Measurements from ENCODE around the gene HAGHL.
A peak's percentile ranks its signal among the peaks of the same experiment; 100 is the strongest.

Gene HAGHL

DNA sequence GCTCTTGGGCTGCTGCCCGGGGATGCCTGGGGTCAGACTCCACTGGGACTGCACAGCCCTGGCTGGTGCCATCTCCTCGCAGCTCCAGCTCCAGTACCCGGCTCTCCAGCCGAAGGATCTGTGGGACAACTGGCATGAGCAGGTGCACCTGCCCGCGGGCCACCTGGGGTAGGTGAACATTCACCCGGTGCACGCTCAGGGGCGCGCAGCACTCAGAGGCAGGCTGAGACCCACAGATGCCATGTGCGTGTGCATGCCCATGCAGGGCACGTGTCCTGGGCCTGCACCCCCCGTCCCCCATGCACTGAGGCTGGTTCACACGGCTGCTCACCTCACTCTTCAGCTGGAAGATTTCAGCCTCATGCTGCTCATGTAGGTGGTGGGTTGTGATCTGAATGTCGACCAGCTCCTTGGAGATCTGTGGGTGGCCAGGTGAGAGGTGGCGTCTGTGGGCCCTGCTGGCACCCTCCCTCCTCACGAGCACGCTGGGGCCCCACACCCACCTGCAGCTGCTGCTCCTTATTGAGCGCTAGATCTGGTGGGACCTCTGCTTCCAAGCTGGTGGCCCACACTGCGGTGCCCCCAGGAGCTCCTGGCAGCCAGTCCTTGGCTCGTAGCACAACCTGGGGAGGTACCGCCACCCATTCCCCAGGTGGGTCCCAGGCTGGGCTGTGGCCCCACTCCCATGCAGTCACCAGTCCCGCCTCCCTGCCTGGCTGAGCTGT lies 1.3 kb upstream of the HAGHL start:
- 91% methylated on average over 22 of the region's 23 CpGs for WGBS
- H3K9ac ChIP-seq (ENCODE audit: low read depth, low read length): no peak overlapping the region
- H3K27ac ChIP-seq (ENCODE audit: low read depth, low read length): no peak overlapping the region
- H3K9me3 ChIP-seq (ENCODE audit: insufficient read depth, low read depth, low read length): no peaks in the 10 kb centered on the region
- no peak overlapping the region for H3K4me3 ChIP-seq (ENCODE audit: low read length)
- H3K27me3 ChIP-seq (ENCODE audit: insufficient read depth, low read length): peaks cover 24% of the 10 kb centered on the region
- H3K4me1 ChIP-seq (ENCODE audit: insufficient read depth, low read length): no peaks in the 10 kb centered on the region; the same call in 1 of the 2 replicates
- peaks cover 5% of the 10 kb centered on the region; the same call in 1 of the 2 replicates for H3K36me3 ChIP-seq (ENCODE audit: insufficient read depth, low read length)

DNA sequence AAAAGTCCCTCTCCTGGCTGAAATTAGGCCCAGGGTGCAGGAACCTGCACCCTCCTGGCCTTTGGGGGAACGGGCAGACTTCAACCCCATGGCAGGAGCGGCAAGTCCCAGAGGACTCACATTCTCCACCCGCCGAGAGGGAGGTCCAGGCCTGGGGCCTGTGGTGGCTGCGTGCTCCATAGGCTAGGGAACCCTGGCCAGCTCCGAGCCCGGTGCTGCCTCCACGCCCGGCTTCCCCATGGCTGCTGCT lies 793 bp upstream of the HAGHL start:
- Histone ChIP-seq H3K9ac (ENCODE audit: low read depth, low read length) (peak overlapping the region; percentile 60; the same call in 1 of the 2 replicates), H3K36me3 (ENCODE audit: insufficient read depth, low read length) (peaks cover 5% of the 10 kb centered on the region; the same call in 1 of the 2 replicates), H3K9me3 (ENCODE audit: insufficient read depth, low read depth, low read length) (no peaks in the 10 kb centered on the region), H3K27me3 (ENCODE audit: insufficient read depth, low read length) (peaks cover 24% of the 10 kb centered on the region), H3K27ac (ENCODE audit: low read depth, low read length) (no peak overlapping the region; the same call in 1 of the 2 replicates), H3K4me3 (ENCODE audit: low read length) (peak overlapping the region; percentile 63), H3K4me1 (ENCODE audit: insufficient read depth, low read length) (no peaks in the 10 kb centered on the region; the same call in 1 of the 2 replicates)
- 39% methylated on average over 9 of the region's 9 CpGs for whole genome bisulfite sequencing

DNA sequence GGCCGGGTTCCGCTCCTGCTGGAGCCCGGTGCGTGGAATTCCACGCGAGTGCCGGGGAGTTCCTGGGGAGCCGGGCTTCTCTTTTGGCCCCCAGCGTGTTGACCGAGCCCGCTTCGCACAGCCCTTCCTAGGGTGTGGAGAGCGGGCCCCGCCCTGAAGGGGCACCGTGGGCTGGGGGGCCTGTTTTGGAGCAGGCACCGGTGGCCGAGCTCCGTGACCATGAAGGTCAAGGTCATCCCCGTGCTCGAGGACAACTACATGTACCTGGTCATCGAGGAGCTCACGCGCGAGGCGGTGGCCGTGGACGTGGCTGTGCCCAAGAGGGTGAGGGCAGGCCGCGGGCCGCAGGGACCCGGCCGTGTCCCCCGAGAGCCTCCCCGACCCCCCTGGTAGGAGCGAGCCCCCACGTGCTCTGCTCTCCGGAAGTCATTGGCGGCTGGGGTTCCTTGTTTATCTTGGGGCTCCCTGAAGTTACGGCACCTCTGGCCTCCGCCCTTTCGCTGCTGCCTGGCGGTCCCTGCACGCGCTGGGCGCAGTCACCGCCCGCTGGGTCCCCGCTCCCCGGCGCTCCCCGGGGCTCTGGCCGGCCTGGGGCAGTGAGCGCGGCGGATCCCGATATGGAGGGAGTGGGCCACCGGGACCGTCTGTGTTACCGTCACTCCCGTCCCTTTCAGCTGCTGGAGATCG lies 528 bp downstream of the HAGHL start:
- H3K27me3 ChIP-seq (ENCODE audit: insufficient read depth, low read length): peaks cover 24% of the 10 kb centered on the region
- no peaks in the 10 kb centered on the region; the same call in 1 of the 2 replicates for H3K4me1 ChIP-seq (ENCODE audit: insufficient read depth, low read length)
- H3K36me3 ChIP-seq (ENCODE audit: insufficient read depth, low read length): peaks cover 7% of the 10 kb centered on the region; the same call in 1 of the 2 replicates
- 2% methylated on average over 61 of the region's 61 CpGs for WGBS
- no peak overlapping the region for H3K27ac ChIP-seq (ENCODE audit: low read depth, low read length)
- peak overlapping the region; percentile 42 for H3K9ac ChIP-seq (ENCODE audit: low read depth, low read length)
- H3K4me3 ChIP-seq (ENCODE audit: low read length): peak overlapping the region; percentile 64
- no peaks in the 10 kb centered on the region for H3K9me3 ChIP-seq (ENCODE audit: insufficient read depth, low read depth, low read length)

DNA sequence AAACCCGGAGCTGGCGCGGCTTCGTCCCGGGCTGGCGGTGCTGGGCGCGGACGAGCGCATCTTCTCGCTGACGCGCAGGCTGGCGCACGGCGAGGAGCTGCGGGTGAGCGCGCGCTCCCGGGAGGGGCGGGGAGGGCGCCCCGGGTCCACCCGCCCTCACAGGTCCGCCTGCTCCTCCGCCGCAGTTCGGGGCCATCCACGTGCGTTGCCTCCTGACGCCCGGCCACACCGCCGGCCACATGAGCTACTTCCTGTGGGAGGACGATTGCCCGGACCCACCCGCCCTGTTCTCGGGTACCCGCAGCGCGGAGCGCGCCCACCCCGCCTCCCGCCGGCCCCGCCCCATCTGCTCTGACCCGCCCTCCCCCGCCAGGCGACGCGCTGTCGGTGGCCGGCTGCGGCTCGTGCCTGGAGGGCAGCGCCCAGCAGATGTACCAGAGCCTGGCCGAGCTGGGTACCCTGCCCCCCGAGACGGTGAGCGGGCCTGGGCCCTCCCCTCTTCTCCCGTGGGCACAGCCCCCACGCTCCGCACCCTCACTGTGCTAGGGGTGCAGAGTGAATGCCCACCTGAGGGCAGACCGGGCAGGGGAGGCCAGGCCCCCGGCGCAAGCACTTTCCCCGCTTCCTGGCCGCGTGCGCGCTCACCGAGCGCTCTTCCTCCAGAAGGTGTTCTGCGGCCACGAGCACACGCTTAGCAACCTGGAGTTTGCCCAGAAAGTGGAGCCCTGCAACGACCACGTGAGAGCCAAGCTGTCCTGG lies 1.4 kb downstream of the HAGHL start:
- Histone ChIP-seq H3K27ac (ENCODE audit: low read depth, low read length) (no peak overlapping the region), H3K4me1 (ENCODE audit: insufficient read depth, low read length) (no peaks in the 10 kb centered on the region; the same call in 1 of the 2 replicates), H3K9me3 (ENCODE audit: insufficient read depth, low read depth, low read length) (no peaks in the 10 kb centered on the region), H3K36me3 (ENCODE audit: insufficient read depth, low read length) (peaks cover 7% of the 10 kb centered on the region), H3K4me3 (ENCODE audit: low read length) (peak overlapping the region; percentile 64), H3K27me3 (ENCODE audit: insufficient read depth, low read length) (peaks cover 24% of the 10 kb centered on the region), H3K9ac (ENCODE audit: low read depth, low read length) (peak overlapping the region; percentile 69)
- 1% methylated on average over 76 of the region's 80 CpGs for WGBS

DNA sequence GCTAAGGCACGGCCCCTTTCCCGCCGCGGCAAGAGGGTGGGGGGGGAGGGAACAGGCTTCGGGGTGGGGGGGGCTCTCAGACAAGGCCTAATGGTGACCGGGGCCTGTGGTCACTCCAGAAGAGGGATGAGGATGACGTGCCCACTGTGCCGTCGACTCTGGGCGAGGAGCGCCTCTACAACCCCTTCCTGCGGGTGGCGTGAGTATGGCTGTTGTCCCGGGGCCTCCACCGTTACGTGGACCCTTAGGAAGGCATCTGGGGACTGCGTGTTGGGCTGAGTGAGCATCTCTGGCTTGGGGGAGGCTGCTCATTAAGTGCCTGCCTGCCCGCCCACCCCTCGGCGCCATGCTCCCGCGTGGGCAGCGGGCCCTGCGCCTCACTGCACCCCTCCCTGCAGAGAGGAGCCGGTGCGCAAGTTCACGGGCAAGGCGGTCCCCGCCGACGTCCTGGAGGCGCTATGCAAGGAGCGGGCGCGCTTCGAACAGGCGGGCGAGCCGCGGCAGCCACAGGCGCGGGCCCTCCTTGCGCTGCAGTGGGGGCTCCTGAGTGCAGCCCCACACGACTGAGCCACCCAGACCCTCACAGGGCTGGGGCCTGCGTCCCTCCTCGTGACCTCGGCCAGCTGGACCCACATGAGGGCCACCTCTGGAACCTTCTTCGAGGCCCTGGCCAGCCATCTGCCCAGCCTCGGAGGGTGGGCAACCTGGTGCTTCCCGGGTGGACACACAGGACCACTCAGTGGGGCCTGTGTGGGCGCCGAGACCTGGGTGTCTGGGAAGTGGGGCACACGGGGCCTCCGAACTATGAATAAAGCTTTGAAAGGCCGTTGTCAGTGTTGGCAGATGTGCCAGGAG lies 2.2 kb downstream of the HAGHL start:
- WGBS: 75% methylated on average over 55 of the region's 55 CpGs
- Histone ChIP-seq H3K27ac (ENCODE audit: low read depth, low read length) (no peak overlapping the region), H3K27me3 (ENCODE audit: insufficient read depth, low read length) (peaks cover 24% of the 10 kb centered on the region), H3K9ac (ENCODE audit: low read depth, low read length) (peak overlapping the region; percentile 69; the same call in 1 of the 2 replicates), H3K4me1 (ENCODE audit: insufficient read depth, low read length) (no peaks in the 10 kb centered on the region; the same call in 1 of the 2 replicates), H3K4me3 (ENCODE audit: low read length) (peak overlapping the region; percentile 64), H3K36me3 (ENCODE audit: insufficient read depth, low read length) (peaks cover 12% of the 10 kb centered on the region), H3K9me3 (ENCODE audit: insufficient read depth, low read depth, low read length) (no peaks in the 10 kb centered on the region)

DNA sequence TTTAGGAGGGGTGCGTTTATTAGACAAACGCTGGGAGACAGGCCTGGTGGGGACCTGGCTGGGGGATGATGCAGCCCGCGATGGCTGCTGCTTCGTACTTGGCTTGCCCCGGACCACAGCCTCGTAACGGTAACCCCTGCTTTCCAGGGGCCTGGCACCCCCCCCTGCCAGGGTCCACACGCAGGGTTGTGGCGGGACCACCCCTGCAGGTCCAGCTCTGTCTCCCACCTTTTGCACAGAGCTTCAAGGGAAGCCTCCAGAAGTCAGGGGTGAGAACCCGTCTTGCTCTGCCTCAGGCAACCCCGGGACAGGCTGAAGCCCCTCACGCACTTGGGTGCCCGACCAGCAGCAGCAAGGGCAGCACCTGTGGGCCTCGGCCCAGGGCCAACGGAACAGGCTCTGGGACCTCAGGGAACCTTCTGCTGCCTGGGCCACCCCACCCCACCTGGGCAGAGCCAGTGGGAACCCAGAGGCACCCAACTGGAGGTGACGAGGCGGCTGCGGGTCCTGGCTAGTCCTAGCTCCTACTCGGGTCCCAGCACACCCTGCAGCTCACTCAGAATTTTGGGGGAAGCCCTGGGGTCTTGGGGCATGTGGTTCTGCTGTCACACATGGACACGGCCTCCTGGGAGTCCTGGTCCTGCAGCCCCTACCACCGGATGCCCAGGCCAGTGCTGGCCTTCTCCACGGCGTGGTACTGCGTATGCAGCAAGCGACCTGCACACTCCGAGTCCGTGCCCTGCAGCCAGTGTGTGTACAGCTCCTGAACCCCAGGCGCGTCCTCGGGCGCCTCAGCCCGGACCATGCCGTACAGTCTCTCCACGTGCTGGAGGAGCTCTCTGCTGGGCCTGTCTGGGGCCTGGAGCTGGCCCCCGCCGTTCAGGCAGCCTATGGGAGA lies 3.1 kb downstream of the HAGHL start:
- H3K27me3 ChIP-seq (ENCODE audit: insufficient read depth, low read length): peaks cover 24% of the 10 kb centered on the region
- no peak overlapping the region for H3K27ac ChIP-seq (ENCODE audit: low read depth, low read length)
- H3K9ac ChIP-seq (ENCODE audit: low read depth, low read length): no peak overlapping the region
- 92% methylated on average over 37 of the region's 37 CpGs for WGBS
- H3K36me3 ChIP-seq (ENCODE audit: insufficient read depth, low read length): peaks cover 15% of the 10 kb centered on the region
- no peaks in the 10 kb centered on the region; the same call in 1 of the 2 replicates for H3K4me1 ChIP-seq (ENCODE audit: insufficient read depth, low read length)
- no peaks in the 10 kb centered on the region for H3K9me3 ChIP-seq (ENCODE audit: insufficient read depth, low read depth, low read length)
- no peak overlapping the region for H3K4me3 ChIP-seq (ENCODE audit: low read length)

DNA sequence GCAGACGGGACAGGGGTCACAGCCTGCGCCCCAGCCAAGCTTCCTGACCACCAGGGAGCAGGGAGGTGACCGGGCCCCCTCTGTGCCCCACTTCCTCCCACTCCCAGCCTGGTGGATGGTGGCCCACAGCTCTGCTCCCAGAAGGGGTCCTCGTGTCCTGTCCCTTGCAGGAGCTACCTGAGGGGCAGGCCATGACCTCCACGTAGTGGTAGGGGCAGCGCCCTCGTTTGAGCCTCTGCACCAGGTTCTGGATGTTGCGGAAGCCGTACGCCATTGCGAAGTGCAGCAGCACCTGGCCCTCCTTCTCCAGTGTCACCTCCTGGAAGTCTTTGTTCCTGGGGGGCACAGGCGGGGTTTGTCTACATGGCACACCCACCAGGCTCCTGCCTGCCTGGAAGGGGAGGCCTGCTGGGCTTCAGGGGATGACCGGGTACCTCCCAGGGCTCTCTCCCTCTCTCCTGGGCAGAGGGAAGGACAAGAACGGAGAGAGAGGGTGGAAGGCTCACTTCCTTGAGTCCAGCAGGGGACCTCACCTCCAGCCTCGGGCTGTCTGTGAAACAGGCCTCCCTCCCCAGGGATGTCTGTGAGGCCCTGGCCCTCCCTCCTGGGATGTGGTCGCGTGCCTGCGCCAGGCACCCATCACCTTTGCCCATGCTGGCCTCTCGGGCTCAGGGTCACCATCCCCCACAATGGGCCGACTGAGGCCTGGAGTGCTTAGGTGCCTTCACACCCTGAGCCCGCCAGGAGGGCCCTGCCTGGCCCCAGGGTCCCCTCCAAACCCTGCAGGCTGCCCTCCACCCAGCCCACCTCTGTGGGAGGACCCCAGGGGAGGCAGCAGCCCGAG lies 4.0 kb downstream of the HAGHL start:
- H3K27ac ChIP-seq (ENCODE audit: low read depth, low read length): no peak overlapping the region
- peaks cover 20% of the 10 kb centered on the region for H3K36me3 ChIP-seq (ENCODE audit: insufficient read depth, low read length)
- H3K27me3 ChIP-seq (ENCODE audit: insufficient read depth, low read length): peaks cover 17% of the 10 kb centered on the region
- WGBS: 89% methylated on average over 22 of the region's 22 CpGs
- no peaks in the 10 kb centered on the region; the same call in 1 of the 2 replicates for H3K4me1 ChIP-seq (ENCODE audit: insufficient read depth, low read length)
- no peaks in the 10 kb centered on the region for H3K9me3 ChIP-seq (ENCODE audit: insufficient read depth, low read depth, low read length)
- no peak overlapping the region for H3K9ac ChIP-seq (ENCODE audit: low read depth, low read length)
- H3K4me3 ChIP-seq (ENCODE audit: low read length): no peak overlapping the region

DNA sequence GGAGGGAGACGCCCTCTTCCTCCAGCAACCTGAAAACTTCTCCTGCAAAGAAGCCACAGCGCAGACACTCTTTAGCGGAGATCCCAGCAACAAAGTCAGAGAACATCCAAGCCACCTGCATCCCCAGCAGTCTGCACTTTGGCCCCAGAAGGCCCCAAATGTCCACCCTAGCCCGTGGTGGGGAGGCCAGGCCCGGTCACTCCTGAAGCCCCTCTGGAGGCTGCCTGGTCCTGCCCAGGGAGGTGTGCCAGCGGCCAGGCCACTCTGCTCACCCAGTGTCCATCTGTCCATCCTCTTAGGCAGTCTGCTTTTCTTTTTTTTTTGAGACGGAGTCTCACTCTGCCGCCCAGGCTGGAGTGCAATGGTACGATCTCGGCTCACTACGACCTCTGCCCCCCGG lies 5.4 kb downstream of the HAGHL start:
- Histone ChIP-seq H3K27ac (ENCODE audit: low read depth, low read length) (no peak overlapping the region), H3K36me3 (ENCODE audit: insufficient read depth, low read length) (peaks cover 27% of the 10 kb centered on the region), H3K9me3 (ENCODE audit: insufficient read depth, low read depth, low read length) (no peaks in the 10 kb centered on the region), H3K27me3 (ENCODE audit: insufficient read depth, low read length) (peaks cover 5% of the 10 kb centered on the region), H3K4me1 (ENCODE audit: insufficient read depth, low read length) (no peaks in the 10 kb centered on the region), H3K4me3 (ENCODE audit: low read length) (no peak overlapping the region), H3K9ac (ENCODE audit: low read depth, low read length) (no peak overlapping the region)
- WGBS: 95% methylated on average over 12 of the region's 12 CpGs

DNA sequence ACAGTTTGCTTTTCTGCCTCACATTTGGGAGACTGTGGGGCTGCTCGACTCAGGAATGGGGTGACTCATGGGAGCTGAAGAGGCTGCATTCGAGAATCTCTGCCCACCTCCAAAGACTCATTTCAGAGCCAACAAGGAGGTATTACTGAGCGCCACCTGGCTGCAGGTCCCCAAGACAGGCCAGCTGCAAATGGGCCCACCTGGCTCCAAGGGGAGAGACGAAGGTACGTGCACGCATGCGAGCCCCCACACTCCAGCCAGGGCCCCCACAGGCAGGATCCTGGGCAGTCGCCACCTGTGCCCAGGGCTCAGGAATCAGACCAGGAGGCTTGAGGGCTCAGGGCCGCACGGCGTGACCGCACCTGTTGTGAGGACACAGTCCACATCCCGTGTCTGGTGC lies 6.0 kb downstream of the HAGHL start:
- Histone ChIP-seq H3K9ac (ENCODE audit: low read depth, low read length) (no peak overlapping the region), H3K9me3 (ENCODE audit: insufficient read depth, low read depth, low read length) (no peaks in the 10 kb centered on the region), H3K36me3 (ENCODE audit: insufficient read depth, low read length) (peaks cover 27% of the 10 kb centered on the region), H3K27me3 (ENCODE audit: insufficient read depth, low read length) (no peaks in the 10 kb centered on the region), H3K27ac (ENCODE audit: low read depth, low read length) (no peak overlapping the region), H3K4me1 (ENCODE audit: insufficient read depth, low read length) (0 out of 2 replicates have a peak, but pooled peaks cover 5% of the 10 kb centered on the region), H3K4me3 (ENCODE audit: low read length) (no peak overlapping the region)
- WGBS: 92% methylated on average over 13 of the region's 13 CpGs
